Inferior parietal cortex (tissue), 1 donor: ENCODE results near the gene ATF7IP.
A peak's percentile ranks its signal among the peaks of the same experiment; 100 is the strongest.

Experiments
- DNase-seq: peaks from one replicate; pipeline ENCODE4 v3.0.0-alpha.2; 2016; ENCODE audit errors: extremely low spot score

Gene ATF7IP

DNA sequence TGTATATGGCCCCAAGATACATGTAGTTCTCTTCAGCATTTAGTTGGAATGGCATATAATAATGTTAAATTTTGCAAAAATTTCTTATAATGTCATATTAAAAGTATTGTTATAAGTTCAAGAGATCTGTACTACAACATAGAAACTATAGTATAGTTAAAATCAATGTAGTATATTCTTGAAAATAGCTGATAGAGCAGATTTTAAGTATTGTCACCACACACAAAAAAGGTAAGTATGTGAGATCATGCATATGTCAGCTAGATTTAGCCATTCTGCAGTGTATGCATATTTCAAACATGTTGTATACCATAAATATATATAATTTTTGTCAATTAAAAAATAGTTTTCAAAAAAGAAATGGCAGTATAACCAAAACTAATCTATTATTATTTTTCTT, 115.7 kb downstream of the ATF7IP start:
- DNase-seq = no peak

DNA sequence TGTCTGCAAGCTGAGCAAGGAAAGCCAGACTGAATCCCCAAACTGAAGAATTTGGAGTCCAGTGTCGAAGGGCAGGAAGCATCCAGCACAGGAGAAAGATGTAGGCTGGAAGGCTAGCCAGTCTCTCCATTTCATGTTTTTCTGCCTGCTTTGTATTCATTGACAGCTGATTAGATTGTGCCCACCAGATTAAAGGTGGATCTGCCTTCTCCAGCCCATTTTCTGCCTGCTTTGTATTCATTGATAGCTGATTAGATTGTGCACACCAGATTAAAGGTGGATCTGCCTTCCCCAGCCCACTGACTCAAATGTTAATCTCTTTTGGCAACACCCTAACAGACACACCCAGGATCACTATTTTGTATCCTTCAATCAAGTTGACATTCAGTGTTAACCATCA, 116.9 kb downstream of the ATF7IP start:
- no peak for DNase-seq

- DNase-seq = no peak
Observed at GRCh38 chr12:14482886-14483285, 117.4 kb downstream of the ATF7IP start.

- DNase-seq = no peak
Observed at GRCh38 chr12:14495326-14495725, 129.8 kb downstream of the ATF7IP start.

GRCh38 chr12:14505626-14506596, 140.4 kb downstream of the ATF7IP start:
- no peak for DNase-seq

- no peak for DNase-seq
Observed at GRCh38 chr12:14510574-14510973, 145.1 kb downstream of the ATF7IP start.

- no peak for DNase-seq
Observed at GRCh38 chr12:14514154-14514842, 148.8 kb downstream of the ATF7IP start.

DNA sequence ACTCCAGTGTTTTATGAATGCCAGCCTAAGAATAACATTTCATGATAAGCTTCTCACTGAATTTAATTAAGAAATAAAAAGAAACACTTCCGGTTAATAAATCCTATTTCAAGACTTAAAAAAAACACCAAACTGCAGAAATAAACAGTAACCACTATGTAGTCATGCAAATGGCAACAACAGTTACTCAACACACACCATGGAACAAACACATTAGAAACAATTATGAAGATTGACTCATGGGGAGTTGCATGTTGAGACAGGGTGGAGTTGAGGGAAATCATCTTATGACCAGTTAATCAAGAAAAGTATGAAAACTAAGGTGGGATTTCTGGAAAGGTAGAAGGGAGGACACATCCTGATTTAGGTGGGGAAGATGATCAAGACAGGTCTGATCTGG, 149.5 kb downstream of the ATF7IP start:
- no peak for DNase-seq

GRCh38 chr12:14521822-14522221, 156.3 kb downstream of the ATF7IP start:
- no peak for DNase-seq

DNA sequence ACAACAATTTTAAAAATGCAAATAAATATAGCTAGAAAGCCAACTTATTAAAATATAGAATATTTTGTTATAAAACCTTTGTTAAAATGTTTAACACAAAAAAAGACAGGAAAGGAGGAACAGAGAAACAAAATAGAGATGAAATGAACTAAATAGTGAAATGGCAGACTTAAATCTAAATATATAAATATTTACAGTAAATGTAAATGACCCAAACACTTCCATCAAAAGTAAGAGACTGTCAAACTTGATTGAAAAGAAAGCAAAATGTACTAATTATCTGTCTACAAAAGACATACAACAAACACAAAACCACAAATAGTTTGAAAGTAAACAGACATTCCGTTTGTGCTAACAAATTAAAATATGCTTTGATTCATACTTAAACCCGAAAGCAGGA, 160.5 kb downstream of the ATF7IP start:
- DNase-seq = no peak

GRCh38 chr12:14532152-14532551, 166.7 kb downstream of the ATF7IP start:
- DNase-seq = no peak

- no peak for DNase-seq
Observed at GRCh38 chr12:14537088-14537487, 171.6 kb downstream of the ATF7IP start.

- DNase-seq = no peak
Observed at GRCh38 chr12:14540801-14541462, 175.4 kb downstream of the ATF7IP start.

DNA sequence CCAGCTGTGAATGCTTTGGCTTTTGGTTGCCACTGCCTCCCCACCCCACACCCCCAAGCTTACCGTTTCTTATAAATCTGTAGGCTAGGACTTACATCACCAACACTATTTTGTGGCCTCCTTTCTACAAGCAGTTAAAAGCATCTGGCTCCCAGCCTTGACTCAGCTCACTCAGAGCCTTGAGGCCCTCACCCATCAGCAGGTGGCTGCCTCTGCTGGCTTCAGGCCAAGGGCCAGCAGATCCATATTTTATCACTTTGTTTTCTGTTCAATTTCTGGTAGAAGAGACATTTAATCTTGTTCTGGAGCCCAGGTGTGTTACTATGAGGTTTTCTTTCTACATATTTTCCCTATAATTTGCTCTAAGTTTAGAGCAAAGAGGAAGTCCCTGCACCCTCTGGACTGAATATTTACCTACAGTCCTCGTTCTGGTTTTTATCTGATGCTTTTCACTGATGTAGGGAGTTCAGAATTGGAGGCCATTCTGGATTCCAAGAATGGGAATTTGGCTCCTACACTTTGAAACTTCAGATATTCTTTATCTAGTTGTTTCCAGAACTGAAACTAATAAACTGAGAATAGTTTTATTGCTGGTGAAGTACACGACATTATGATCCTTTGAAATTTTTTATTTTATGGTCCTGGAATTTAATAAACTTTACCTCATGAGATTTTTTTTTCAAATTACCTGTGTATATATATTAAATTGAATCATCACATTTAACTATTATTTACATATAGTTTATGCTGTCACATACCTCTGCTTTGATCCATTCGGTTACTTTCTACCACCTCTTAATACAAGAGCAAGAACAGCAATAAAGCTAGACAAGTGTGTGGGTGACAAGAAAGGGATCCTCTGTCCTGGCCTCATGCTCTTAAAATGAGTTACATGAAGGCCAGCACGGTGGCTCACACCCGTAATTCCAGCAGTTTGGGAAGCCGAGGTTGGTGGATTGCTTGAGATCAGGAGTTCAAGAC, 180.0 kb downstream of the ATF7IP start:
- no peak for DNase-seq

GRCh38 chr12:14547571-14547970, 182.1 kb downstream of the ATF7IP start:
- peak; percentile 42 for DNase-seq

DNA sequence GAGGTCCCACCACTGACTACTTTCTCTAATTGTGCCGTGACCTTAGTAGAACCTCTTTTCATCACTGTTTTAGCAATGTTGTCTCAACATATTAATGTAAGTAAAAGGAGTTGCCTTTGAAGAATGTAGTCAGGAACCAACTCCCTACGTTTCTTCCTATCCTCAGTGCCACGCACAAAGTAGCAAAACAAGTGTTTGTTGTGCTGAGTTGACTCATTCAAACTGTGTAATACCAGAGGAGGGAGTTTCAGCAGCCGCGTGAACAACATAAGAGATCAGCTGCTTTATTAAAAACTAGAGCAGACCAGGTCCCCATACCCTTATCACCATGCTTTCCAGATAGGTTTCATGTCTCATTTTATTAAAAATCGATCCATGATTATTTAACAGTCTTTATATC, 183.1 kb downstream of the ATF7IP start:
- no peak for DNase-seq
